ENCODE results near the gene GRIN2A. TPM values are rescaled to one million over a fixed set of nuclear protein-coding genes. Genes with fewer than 3 reads are reported as not detected.

Gene GRIN2A
- total RNA-seq, 1 donor from 2014 or later = 6.8 TPM

DNA sequence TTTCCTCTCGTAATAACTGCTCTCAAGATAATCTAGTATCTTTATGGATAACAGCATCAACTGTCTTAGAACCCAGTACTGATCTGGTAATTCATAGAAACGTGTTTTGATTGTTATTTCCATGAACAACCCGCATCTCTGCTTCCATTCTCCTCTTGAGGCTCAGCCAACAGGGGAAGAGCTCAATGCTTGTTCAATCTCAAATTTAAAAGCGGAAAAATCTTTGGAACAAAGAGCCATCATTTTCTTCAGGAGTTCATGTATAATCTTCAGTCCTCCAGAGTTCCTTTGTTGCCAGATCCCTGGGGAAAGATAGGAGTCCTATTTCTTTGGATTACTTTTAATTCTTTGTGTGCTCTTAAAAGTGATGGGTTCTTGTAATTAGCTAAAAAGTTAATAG is 319.9 kb downstream of the GRIN2A start:
- H3K27me3 Mint-ChIP-seq (ENCODE audit: unreplicated experiment) = no peaks in the 10 kb centered on the region
- peaks cover 4% of the 10 kb centered on the region for H3K4me1 Mint-ChIP-seq (ENCODE audit: low read depth, unreplicated experiment)
- TF ChIP-seq, protein P1, sequence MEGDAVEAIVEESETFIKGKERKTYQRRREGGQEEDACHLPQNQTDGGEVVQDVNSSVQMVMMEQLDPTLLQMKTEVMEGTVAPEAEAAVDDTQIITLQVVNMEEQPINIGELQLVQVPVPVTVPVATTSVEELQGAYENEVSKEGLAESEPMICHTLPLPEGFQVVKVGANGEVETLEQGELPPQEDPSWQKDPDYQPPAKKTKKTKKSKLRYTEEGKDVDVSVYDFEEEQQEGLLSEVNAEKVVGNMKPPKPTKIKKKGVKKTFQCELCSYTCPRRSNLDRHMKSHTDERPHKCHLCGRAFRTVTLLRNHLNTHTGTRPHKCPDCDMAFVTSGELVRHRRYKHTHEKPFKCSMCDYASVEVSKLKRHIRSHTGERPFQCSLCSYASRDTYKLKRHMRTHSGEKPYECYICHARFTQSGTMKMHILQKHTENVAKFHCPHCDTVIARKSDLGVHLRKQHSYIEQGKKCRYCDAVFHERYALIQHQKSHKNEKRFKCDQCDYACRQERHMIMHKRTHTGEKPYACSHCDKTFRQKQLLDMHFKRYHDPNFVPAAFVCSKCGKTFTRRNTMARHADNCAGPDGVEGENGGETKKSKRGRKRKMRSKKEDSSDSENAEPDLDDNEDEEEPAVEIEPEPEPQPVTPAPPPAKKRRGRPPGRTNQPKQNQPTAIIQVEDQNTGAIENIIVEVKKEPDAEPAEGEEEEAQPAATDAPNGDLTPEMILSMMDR (IDR thresholded peaks at IDR 0.05; ENCODE audit: partially characterized antibody, unreplicated experiment) = no peak
- no peak overlapping the region for H3K27ac Mint-ChIP-seq (ENCODE audit: unreplicated experiment)
- H3K36me3 Mint-ChIP-seq (ENCODE audit: unreplicated experiment) = no peaks in the 10 kb centered on the region
- H3K4me3 Mint-ChIP-seq (ENCODE audit: unreplicated experiment) = no peak overlapping the region
- DNase-seq = no peak
- H3K9me3 Mint-ChIP-seq (ENCODE audit: unreplicated experiment) = no peaks in the 10 kb centered on the region

DNA sequence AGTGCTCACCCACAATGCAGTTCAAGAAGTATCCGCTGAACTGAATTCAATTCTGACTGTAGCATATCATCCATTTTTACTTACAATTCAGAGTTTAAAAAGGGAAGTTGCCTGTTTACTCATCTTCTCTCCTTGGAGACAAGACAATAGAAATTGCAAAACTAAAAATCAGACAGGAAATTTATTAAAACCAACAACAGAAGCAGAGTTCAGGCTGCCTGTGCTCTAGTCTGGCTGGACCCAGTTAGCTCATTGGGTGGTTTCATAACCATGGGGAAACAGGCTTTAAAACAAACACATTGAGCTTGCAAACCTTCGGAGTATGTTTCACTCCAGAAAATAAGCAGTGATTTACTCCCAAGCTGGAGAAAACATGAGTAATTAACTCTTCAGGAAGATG is 321.4 kb downstream of the GRIN2A start:
- H3K27ac Mint-ChIP-seq (ENCODE audit: unreplicated experiment) = no peak overlapping the region
- H3K27me3 Mint-ChIP-seq (ENCODE audit: unreplicated experiment) = no peaks in the 10 kb centered on the region
- peaks cover 4% of the 10 kb centered on the region for H3K4me1 Mint-ChIP-seq (ENCODE audit: low read depth, unreplicated experiment)
- no peaks in the 10 kb centered on the region for H3K9me3 Mint-ChIP-seq (ENCODE audit: unreplicated experiment)
- DNase-seq = no peak
- no peaks in the 10 kb centered on the region for H3K36me3 Mint-ChIP-seq (ENCODE audit: unreplicated experiment)
- TF ChIP-seq, protein P1 (IDR thresholded peaks at IDR 0.05; ENCODE audit: partially characterized antibody, unreplicated experiment) = no peak
- no peak overlapping the region for H3K4me3 Mint-ChIP-seq (ENCODE audit: unreplicated experiment)

DNA sequence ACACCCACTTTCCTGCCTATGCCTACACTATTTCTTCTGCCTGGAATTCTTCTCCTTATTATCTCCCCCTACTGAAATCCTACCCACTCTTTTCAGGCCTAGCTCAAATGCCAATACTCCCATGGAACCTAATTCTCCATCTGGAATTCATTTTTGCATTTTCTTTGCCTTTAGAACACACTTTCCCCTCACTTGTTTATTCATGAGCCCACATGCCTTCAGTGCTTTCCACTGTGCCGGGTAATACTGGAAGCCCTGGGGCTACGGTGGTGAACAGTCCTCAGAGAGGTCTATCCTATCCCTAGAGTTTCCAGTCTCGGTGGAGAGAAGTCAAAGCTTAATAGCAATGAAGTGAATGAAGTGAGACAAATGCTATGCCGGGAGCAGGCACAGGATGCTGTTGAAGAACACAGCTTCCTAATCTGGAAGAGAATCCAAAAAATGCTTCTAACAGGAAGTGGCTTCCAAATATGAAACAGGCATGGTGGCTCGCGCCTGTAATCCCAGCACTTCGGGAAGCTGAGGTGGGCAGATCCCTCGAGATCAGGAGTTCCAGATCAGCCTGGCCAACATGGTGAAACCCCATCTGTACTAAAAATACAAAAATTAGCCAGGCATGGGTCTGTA is 322.4 kb downstream of the GRIN2A start:
- no peaks in the 10 kb centered on the region for H3K9me3 Mint-ChIP-seq (ENCODE audit: unreplicated experiment)
- H3K27ac Mint-ChIP-seq (ENCODE audit: unreplicated experiment) = no peak overlapping the region
- no peak overlapping the region for H3K4me3 Mint-ChIP-seq (ENCODE audit: unreplicated experiment)
- no peaks in the 10 kb centered on the region for H3K27me3 Mint-ChIP-seq (ENCODE audit: unreplicated experiment)
- DNase-seq = no peak
- H3K4me1 Mint-ChIP-seq (ENCODE audit: low read depth, unreplicated experiment) = no peaks in the 10 kb centered on the region
- H3K36me3 Mint-ChIP-seq (ENCODE audit: unreplicated experiment) = no peaks in the 10 kb centered on the region
- TF ChIP-seq, protein P1 (IDR thresholded peaks at IDR 0.05; ENCODE audit: partially characterized antibody, unreplicated experiment) = no peak

DNA sequence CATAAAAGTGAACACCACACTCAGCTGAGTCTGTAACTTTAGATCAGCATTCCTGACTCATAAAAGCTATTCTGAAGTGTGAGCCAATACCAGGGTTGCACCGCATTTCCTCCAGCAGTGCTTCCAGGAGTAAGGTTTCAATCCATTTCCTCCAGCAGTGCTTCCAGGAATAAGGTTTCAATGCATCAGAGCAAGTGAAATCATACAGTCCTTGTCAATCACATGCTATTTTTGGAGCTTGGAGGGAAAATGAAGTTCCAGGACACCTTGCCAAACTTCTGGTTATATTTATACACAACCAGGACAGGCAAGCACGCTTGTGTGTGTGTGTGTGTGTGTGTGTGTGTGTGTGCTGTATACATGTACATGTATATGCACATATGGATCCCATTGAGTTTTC is 327.6 kb downstream of the GRIN2A start:
- TF ChIP-seq, protein P1 (IDR thresholded peaks at IDR 0.05; ENCODE audit: partially characterized antibody, unreplicated experiment) = no peak
- H3K9me3 Mint-ChIP-seq (ENCODE audit: unreplicated experiment) = no peaks in the 10 kb centered on the region
- H3K27ac Mint-ChIP-seq (ENCODE audit: unreplicated experiment) = no peak overlapping the region
- H3K4me1 Mint-ChIP-seq (ENCODE audit: low read depth, unreplicated experiment) = no peaks in the 10 kb centered on the region
- H3K4me3 Mint-ChIP-seq (ENCODE audit: unreplicated experiment) = no peak overlapping the region
- no peaks in the 10 kb centered on the region for H3K27me3 Mint-ChIP-seq (ENCODE audit: unreplicated experiment)
- no peak for DNase-seq
- no peaks in the 10 kb centered on the region for H3K36me3 Mint-ChIP-seq (ENCODE audit: unreplicated experiment)

DNA sequence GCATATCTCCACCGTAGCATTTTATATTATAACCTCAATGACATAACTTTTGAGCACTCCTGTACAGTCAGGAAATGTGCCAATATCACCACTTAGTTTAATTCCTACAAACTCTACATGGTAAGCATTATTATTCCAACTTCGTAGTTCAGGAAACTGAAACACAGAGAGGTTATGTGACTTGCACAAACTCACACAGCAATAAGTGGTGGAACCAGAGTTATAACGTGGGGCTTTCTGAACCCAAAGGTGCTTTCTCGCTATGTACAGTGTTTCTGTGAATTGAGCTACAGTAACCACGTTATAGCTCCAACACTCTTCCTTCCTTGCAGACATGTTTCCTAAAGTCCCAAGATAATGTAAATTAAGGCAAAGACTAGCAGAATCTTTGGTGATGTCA is 330.2 kb downstream of the GRIN2A start:
- Mint-ChIP-seq H3K4me1 (ENCODE audit: low read depth, unreplicated experiment) (no peaks in the 10 kb centered on the region), H3K36me3 (ENCODE audit: unreplicated experiment) (no peaks in the 10 kb centered on the region), H3K27ac (ENCODE audit: unreplicated experiment) (no peak overlapping the region), H3K4me3 (ENCODE audit: unreplicated experiment) (no peak overlapping the region), H3K27me3 (ENCODE audit: unreplicated experiment) (no peaks in the 10 kb centered on the region), H3K9me3 (ENCODE audit: unreplicated experiment) (no peaks in the 10 kb centered on the region)
- TF ChIP-seq, protein P1 (IDR thresholded peaks at IDR 0.05; ENCODE audit: partially characterized antibody, unreplicated experiment) = no peak
- no peak for DNase-seq

Data from glutamatergic neuron (in vitro differentiated cells).